ENCODE data around the gene AMFR.

The AMFR gene

DNA sequence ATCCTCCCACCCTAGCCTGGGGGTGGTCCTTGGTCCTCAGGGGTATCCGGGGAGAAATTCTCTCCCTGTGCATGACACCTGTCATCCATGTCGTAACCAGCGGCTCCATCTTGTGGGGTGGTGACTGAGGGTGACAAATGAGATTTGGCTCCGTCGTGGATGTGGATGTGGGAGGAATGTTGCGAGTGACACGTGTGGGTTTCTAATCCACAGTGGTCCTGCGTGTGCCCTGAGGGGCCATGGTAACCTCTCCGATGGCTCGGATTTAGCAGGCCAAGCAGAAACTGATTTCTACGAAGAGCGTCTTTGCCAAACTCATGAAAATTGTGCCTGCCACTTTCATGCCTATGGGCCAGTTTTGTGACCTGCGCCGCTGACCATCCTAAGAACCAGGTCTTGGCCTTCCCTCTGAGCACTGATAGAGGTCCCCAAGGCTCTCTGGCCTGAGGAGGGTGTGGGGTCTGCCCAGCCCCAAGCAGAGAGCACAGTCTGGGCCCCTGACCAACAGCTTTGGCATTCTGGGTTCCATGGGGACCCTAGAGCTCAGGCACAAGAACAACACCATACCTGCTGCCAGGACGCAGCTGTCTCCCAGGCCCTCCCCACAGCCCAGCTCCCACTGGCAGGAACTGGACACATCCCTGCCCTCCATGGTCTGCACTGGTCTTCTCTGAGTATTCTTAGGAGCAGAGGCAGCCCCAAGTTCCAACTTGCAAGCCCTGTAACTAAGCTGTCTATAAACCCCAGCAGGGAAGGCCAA is 79.0 kb downstream of the AMFR start:
- H3K27ac ChIP-seq, result no peak overlapping the region
- TF ChIP-seq CTCF (IDR thresholded peaks at IDR 0.05), result no peak
- TF ChIP-seq ZFX (IDR thresholded peaks at IDR 0.05; ENCODE audit: borderline replicate concordance), result no peak

DNA sequence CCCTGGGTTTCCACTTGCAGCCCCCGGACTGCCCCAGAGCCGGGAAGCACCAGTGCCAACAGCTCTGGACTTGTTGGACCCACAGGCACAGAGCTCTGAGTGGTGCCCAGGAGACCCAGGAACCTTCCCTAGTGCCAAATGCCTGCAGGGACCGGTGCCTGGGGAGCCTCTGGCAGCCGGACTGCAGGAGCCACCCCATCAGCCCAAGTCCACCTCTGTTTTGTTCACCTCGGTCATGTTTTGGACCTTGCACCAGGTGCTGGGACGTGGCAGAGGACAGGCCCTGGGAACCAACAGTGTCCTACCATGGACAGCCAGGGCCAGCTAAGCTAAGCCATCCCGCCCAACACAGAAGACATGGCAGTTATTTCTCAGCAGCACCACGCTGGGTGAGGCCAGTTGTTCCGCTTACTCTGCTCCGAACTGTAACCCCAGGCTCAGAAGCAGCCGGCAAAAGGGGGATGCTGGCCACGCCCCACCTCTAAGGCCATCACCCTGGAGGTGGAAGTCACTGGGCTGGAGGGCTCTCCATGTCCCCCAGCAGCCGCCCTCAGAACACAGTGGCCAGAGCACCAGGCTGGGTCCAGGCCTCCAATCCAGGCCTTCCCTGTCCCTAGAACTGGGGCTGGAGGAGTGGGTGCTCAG is 79.8 kb downstream of the AMFR start:
- no peak overlapping the region for H3K27ac ChIP-seq
- TF ChIP-seq CTCF (IDR thresholded peaks at IDR 0.05) (no peak), ZFX (IDR thresholded peaks at IDR 0.05; ENCODE audit: borderline replicate concordance) (no peak)

- TF ChIP-seq ZFX (IDR thresholded peaks at IDR 0.05; ENCODE audit: borderline replicate concordance) (no peak), CTCF (IDR thresholded peaks at IDR 0.05) (no peak)
- H3K27ac ChIP-seq, result no peak overlapping the region
Observed at GRCh38 chr16:56344518-56345405, 80.6 kb downstream of the AMFR start.

DNA sequence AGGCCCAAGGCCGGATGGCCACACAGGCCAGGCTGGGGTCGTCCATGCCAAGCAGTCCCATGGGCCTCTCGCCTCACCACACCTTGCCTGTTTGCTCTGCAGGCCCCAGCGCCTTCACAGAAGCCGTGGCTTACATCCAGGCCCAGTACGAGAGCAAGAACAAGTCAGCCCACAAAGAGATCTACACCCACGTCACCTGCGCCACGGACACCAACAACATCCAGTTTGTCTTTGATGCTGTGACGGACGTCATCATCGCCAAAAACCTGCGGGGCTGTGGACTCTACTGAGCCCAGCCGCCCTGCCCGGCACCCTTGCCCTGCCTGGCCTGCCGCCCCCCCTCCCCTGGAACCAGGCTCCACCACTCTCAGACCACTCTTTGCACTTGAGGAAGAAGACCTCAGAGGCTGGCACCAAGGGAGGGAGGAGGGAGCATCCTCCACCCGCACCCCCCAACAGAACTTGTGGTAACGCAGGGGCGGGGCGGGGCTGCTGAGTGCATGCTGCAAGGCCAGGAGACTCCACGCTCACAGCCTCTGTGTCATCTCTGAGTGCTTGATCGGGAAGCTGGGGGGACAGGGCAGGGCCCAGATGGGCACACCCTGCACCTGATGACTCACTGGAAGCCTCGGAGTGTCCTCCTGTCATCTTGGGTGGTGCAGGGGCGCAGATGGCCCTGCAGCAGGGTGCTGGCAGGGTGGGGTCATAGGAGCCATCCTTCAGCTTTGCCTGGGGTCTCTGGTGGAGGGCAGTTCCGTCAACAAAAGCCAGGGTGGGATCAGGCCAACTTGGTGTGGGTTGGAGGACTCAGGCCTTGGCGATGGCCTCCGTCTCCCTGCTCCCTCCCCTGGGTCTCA is 81.5 kb downstream of the AMFR start:
- H3K27ac ChIP-seq, result no peak overlapping the region
- TF ChIP-seq ZFX (IDR thresholded peaks at IDR 0.05; ENCODE audit: borderline replicate concordance) (no peak), CTCF (IDR thresholded peaks at IDR 0.05) (no peak)

DNA sequence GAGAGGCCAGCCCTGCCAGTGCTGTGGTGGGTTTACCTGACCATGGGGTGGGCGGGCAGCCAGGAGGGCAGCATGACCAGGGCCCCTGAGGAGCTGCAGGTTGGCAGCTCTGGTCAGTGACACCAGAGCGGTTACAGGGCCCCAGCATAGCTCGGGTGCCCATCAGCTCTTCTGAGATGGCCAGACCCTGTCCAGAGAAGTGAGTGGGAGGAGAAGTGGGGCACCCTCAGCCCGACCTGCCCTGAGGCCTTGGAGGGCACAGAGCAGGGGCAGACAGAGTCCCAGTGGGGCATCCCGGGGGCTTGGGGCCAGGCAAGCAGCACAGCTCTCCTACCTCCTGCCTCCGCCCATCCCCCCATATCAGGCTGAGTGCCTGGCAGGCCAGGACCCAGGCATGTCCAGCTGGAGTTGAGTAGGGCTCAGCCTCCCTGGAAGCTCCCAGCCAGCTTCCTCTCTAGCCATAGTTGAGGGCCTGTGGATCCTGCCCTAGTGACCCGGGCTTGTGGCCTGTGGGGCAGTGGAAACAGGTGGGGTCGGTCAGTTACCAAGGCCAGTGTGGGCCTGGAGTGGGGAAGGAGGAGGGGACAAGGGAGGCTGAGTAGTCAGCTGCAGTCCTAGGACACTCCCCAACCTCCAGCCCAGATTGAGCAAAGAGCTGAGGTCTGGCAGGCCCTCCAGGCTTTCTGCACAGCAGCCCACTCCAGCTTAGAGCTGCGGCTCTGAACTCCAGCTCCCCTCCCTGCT is 83.5 kb downstream of the AMFR start:
- TF ChIP-seq ZFX (IDR thresholded peaks at IDR 0.05; ENCODE audit: borderline replicate concordance), result no peak
- TF ChIP-seq CTCF (IDR thresholded peaks at IDR 0.05), result no peak
- no peak overlapping the region for H3K27ac ChIP-seq

DNA sequence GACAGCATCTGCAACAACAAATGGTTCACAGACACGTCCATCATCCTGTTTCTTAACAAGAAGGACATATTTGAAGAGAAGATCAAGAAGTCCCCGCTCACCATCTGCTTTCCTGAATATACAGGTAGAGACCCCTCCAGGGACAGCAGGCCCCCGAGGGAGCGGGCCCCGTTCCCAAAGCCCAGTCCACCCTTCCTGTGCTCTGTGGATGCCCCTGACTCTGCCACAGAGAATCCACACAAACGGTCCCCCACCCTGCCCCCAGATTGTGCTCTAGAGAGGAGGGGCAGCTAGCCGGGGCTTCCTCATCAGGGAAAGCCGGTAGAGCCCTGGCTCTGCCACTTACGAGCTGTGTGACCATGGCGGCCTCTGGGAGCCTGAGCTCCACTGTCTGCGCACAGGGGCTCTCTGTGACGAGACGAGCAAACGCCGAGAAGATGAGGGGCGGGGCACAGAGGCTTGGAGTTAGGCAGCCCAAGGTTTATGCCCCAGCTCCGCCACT is 84.4 kb downstream of the AMFR start:
- no peak overlapping the region for H3K27ac ChIP-seq
- TF ChIP-seq ZFX (IDR thresholded peaks at IDR 0.05; ENCODE audit: borderline replicate concordance), result no peak
- no peak for TF ChIP-seq CTCF (IDR thresholded peaks at IDR 0.05)

All from 22Rv1 (cell line).